Middle frontal gyrus (tissue), 1 donor: ENCODE measurements around the gene UBE2D2.

Experiments
- DNase-seq: peaks from one replicate; pipeline ENCODE4 v3.0.0-alpha.2; 2015; ENCODE audit warnings: low spot score; ENCODE audit errors: extremely low spot score

Gene UBE2D2

GRCh38 chr5:139635606-139636206 is 74.6 kb downstream of the UBE2D2 start:
- no peak for DNase-seq

- no peak for DNase-seq
Observed at GRCh38 chr5:139636207-139636792, 75.2 kb downstream of the UBE2D2 start.

- no peak for DNase-seq
Observed at GRCh38 chr5:139636975-139637408, 75.9 kb downstream of the UBE2D2 start.

GRCh38 chr5:139637438-139638089 is 76.4 kb downstream of the UBE2D2 start:
- DNase-seq: peak; percentile 39

- peak; percentile 58 for DNase-seq
Observed at GRCh38 chr5:139638090-139638735, 77.1 kb downstream of the UBE2D2 start.

GRCh38 chr5:139638736-139639618 is 77.8 kb downstream of the UBE2D2 start:
- no peak for DNase-seq

- DNase-seq: no peak
Observed at GRCh38 chr5:139639619-139640380, 78.7 kb downstream of the UBE2D2 start.

- no peak for DNase-seq
Observed at GRCh38 chr5:139640421-139641115, 79.4 kb downstream of the UBE2D2 start.

GRCh38 chr5:139641116-139642080 is 80.3 kb downstream of the UBE2D2 start:
- no peak for DNase-seq

- no peak for DNase-seq
Observed at GRCh38 chr5:139642213-139642612, 81.1 kb downstream of the UBE2D2 start.

- no peak for DNase-seq
Observed at GRCh38 chr5:139642891-139643871, 82.0 kb downstream of the UBE2D2 start.

GRCh38 chr5:139644001-139644456 is 82.9 kb downstream of the UBE2D2 start:
- no peak for DNase-seq

- no peak for DNase-seq
Observed at GRCh38 chr5:139644646-139645429, 83.7 kb downstream of the UBE2D2 start.

- no peak for DNase-seq
Observed at GRCh38 chr5:139645430-139645871, 84.3 kb downstream of the UBE2D2 start.

- DNase-seq: no peak
Observed at GRCh38 chr5:139646111-139646510, 85.0 kb downstream of the UBE2D2 start.

- DNase-seq: no peak
Observed at GRCh38 chr5:139646912-139647505, 85.9 kb downstream of the UBE2D2 start.
